Body of pancreas (tissue), 4 donors: ENCODE measurements around the gene SLC35F4. TPM values are rescaled to one million over a fixed set of nuclear protein-coding genes. Genes with fewer than 3 reads are reported as not detected.
"Not testable (repeated sequence)": the region's sequence is repeated elsewhere in the genome, so short reads cannot be mapped to it uniquely, and the experiment has no call there.

Source experiments
- ATAC-seq: fragments of 150-250 bp; one replicate; pipeline ENCODE4 v1.9.1; 2016
- DNase-seq, 4 donors: peaks; one replicate each; pipeline ENCODE4 v3.0.0-alpha.2; 2019
- H3K27ac ChIP-seq, 4 donors: fragments of 200-600 bp; sonication (generic); 1 replicate in 3 of 4; 2 replicates in 1 of 4; pipeline versions ENCODE4 v1.5.1 to v1.6.1; 2016 to 2019; ENCODE audit warnings: mild to moderate bottlenecking in 1 of 4, mixed read lengths in 1 of 4, moderate library complexity in 1 of 4
- H3K27me3 ChIP-seq, 2 donors: fragments of 200-600 bp; sonication (generic); one replicate each; pipeline ENCODE4 v1.6.0; 2016; ENCODE audit warnings: mild to moderate bottlenecking in 1 of 2
- H3K36me3 ChIP-seq, 2 donors: fragments of 200-600 bp; sonication (generic); replicated peaks in 1 of 2; 2 replicates each; pipeline ENCODE4 v1.5.1; 2016; ENCODE audit warnings: low read depth in 2 of 2; ENCODE audit not compliant: insufficient read depth in 1 of 2
- H3K4me1 ChIP-seq: fragments of 200-600 bp; sonication (generic); one replicate; pipeline ENCODE4 v1.6.0; 2016
- H3K4me3 ChIP-seq, 2 donors: fragments of 200-600 bp; sonication (generic); 1 replicate in 1 of 2; 2 replicates in 1 of 2; pipeline ENCODE4 v1.5.1; 2016 to 2019
- H3K9me3 ChIP-seq, 3 donors: fragments of 200-600 bp; sonication (generic); 1 replicate in 2 of 3; 2 replicates in 1 of 3; pipeline ENCODE4 v1.5.1; 2016
- CTCF ChIP-seq, 7 experiments: fragments of 450-650 bp in 4 of 7; fragments of 200-600 bp in 3 of 7; sonication (generic) in 3 of 7; IDR thresholded peaks; one replicate each; pipeline ENCODE4 v1.5.1; 2016 to 2019; ENCODE audit warnings: antibody characterized with exemption in 7 of 7
- POLR2A ChIP-seq, 3 donors: fragments of 450-650 bp; IDR thresholded peaks; one replicate each; pipeline ENCODE4 v1.6.1; 2016; ENCODE audit warnings: antibody characterized with exemption in 3 of 3, mild to moderate bottlenecking in 2 of 3
- WGBS, 2 donors: methylation state at CpG; one replicate each; pipeline ENCODE4 v1.1.5; 2017; 5-methylcytosine and 5-hydroxymethylcytosine counted together
- intact Hi-C: fragments of 100-400 bp; cut with DNase I; formaldehyde crosslinking; loops from one replicate; pipeline ENCODE4 v1.15.1; 2023
- total RNA-seq, 2 donors: library from RNA; depleted of rRNA; stranded (reverse); fragments of >200 nt; gene quantifications; one replicate each; pipeline ENCODE4 v1.1.0, GENCODE V29; 2016

The SLC35F4 gene
- total RNA-seq, 2 donors from 2014 or later = not detected

- intact Hi-C loops = no loop called here
- TF ChIP-seq CTCF (IDR thresholded peaks at IDR 0.05) (no peak), POLR2A (IDR thresholded peaks at IDR 0.05) (no peak)
- no peaks in the 10 kb centered on the region for H3K27me3 ChIP-seq
- no peaks in the 10 kb centered on the region for H3K36me3 ChIP-seq
- no peak overlapping the region for H3K4me3 ChIP-seq
- no peaks in the 10 kb centered on the region for H3K9me3 ChIP-seq
- DNase-seq (no peak), ATAC-seq (no peak)
- H3K27ac ChIP-seq = no peak overlapping the region
- 62 to 71% methylated on average over 2 of the region's 2 CpGs for WGBS, 2 donors
- H3K4me1 ChIP-seq = no peaks in the 10 kb centered on the region
Measured at GRCh38 chr14:57761800-57762199, 104.1 kb downstream of the SLC35F4 start.

- no peaks in the 10 kb centered on the region for H3K9me3 ChIP-seq
- DNase-seq (no peak), ATAC-seq (no peak)
- H3K27ac ChIP-seq = no peak overlapping the region
- TF ChIP-seq CTCF (IDR thresholded peaks at IDR 0.05) = no peak
- TF ChIP-seq POLR2A (IDR thresholded peaks at IDR 0.05) = no peak
- WGBS, 2 donors = 36 to 50% methylated on average over 2 of the region's 2 CpGs
- intact Hi-C loops = no loop called here
- no peak overlapping the region for H3K4me3 ChIP-seq
- H3K27me3 ChIP-seq = no peaks in the 10 kb centered on the region
- no peaks in the 10 kb centered on the region for H3K4me1 ChIP-seq
- H3K36me3 ChIP-seq = no peaks in the 10 kb centered on the region
Measured at GRCh38 chr14:57760896-57761295, 105.0 kb downstream of the SLC35F4 start.

GRCh38 chr14:57755018-57755521, 110.8 kb downstream of the SLC35F4 start:
- Histone ChIP-seq H3K9me3 (no peaks in the 10 kb centered on the region), H3K36me3 (no peaks in the 10 kb centered on the region), H3K27ac (peak overlapping the region in 2 of 4 donors; percentile 19 to 35), H3K4me1 (peaks cover 10% of the 10 kb centered on the region), H3K4me3 (no peak overlapping the region), H3K27me3 (no peaks in the 10 kb centered on the region)
- ATAC-seq (no peak), DNase-seq (no peak)
- 64 to 73% methylated on average over 6 of the region's 6 CpGs for WGBS, 2 donors
- TF ChIP-seq POLR2A (IDR thresholded peaks at IDR 0.05) = no peak
- no peak for TF ChIP-seq CTCF (IDR thresholded peaks at IDR 0.05)
- intact Hi-C loops = no loop called here

- Histone ChIP-seq H3K36me3 (no peaks in the 10 kb centered on the region), H3K9me3 (no peaks in the 10 kb centered on the region), H3K4me1 (peaks cover 10% of the 10 kb centered on the region), H3K27me3 (no peaks in the 10 kb centered on the region), H3K4me3 (no peak overlapping the region), H3K27ac (peak overlapping the region in 2 of 4 donors; percentile 19 to 35)
- ATAC-seq (peak; percentile 68), DNase-seq (no peak)
- TF ChIP-seq POLR2A (IDR thresholded peaks at IDR 0.05) (no peak), CTCF (IDR thresholded peaks at IDR 0.05) (no peak)
- 42 to 52% methylated on average over 5 of the region's 5 CpGs for WGBS, 2 donors
- intact Hi-C loops = no loop called here
Measured at GRCh38 chr14:57754527-57754926, 111.4 kb downstream of the SLC35F4 start.

- no peaks in the 10 kb centered on the region for H3K36me3 ChIP-seq
- H3K4me1 ChIP-seq = peaks cover 10% of the 10 kb centered on the region
- TF ChIP-seq POLR2A (IDR thresholded peaks at IDR 0.05) (no peak), CTCF (IDR thresholded peaks at IDR 0.05) (no peak)
- no peaks in the 10 kb centered on the region for H3K27me3 ChIP-seq
- no peak overlapping the region for H3K4me3 ChIP-seq
- intact Hi-C loops = no loop called here
- ATAC-seq (no peak), DNase-seq (no peak)
- WGBS, 2 donors = 92 to 95% methylated on average over 4 of the region's 4 CpGs
- H3K27ac ChIP-seq = no peak overlapping the region
- H3K9me3 ChIP-seq = no peaks in the 10 kb centered on the region
Measured at GRCh38 chr14:57753821-57754220, 112.1 kb downstream of the SLC35F4 start.

- H3K36me3 ChIP-seq, H3K9me3 ChIP-seq, ATAC-seq, DNase-seq, intact Hi-C loops, H3K4me3 ChIP-seq, H3K27ac ChIP-seq, H3K27me3 ChIP-seq: not testable (repeated sequence)
- peaks cover 16% of the 10 kb centered on the region for H3K4me1 ChIP-seq
- 86 to 89% methylated on average over 11 of the region's 11 CpGs for WGBS, 2 donors
Measured at GRCh38 chr14:57752142-57752695, 113.7 kb downstream of the SLC35F4 start.
